Sigmoid colon (tissue), 7 donors: Measurements from ENCODE around the gene NAB2. TPM values are rescaled to one million over a fixed set of nuclear protein-coding genes. Genes with fewer than 3 reads are reported as not detected.

Experiments
- DNase-seq: peaks from one replicate; pipeline ENCODE4 v3.0.0-alpha.2; 2019
- H3K27ac ChIP-seq, 4 donors: fragments of 200-600 bp; sonication (generic); one replicate each; pipeline ENCODE4 v1.5.1; 2016 to 2019; ENCODE audit warnings: mild to moderate bottlenecking in 1 of 4
- H3K27me3 ChIP-seq, 3 donors: fragments of 200-600 bp; sonication (generic); one replicate each; pipeline ENCODE4 v1.5.1; 2019; ENCODE audit warnings: mild to moderate bottlenecking in 1 of 3
- H3K36me3 ChIP-seq, 4 donors: fragments of 200-600 bp; sonication (generic); one replicate each; pipeline ENCODE4 v1.5.1; 2016 to 2019
- H3K4me1 ChIP-seq, 4 donors: fragments of 200-600 bp; sonication (generic); one replicate each; pipeline ENCODE4 v1.5.1; 2017 to 2019
- H3K4me3 ChIP-seq, 4 donors: fragments of 200-600 bp; sonication (generic); one replicate each; pipeline ENCODE4 v1.5.1; 2017 to 2019; ENCODE audit warnings: mild to moderate bottlenecking in 2 of 4, moderate library complexity in 1 of 4
- H3K9me3 ChIP-seq, 4 donors: fragments of 200-600 bp in 3 of 4; sonication (generic) in 3 of 4; one replicate each; pipeline versions ENCODE4 v1.5.1 to v1.6.1; 2013 to 2019
- EP300 ChIP-seq, 4 donors: sonication (generic); formaldehyde crosslinking; IDR thresholded peaks; one replicate each; pipeline ENCODE4 v1.6.1; 2017; ENCODE audit warnings: antibody characterized with exemption in 4 of 4
- POLR2A ChIP-seq, 2 donors: fragments of 450-650 bp; IDR thresholded peaks; one replicate each; pipeline ENCODE4 v1.6.1; 2016; ENCODE audit warnings: antibody characterized with exemption in 2 of 2, mild to moderate bottlenecking in 2 of 2, moderate library complexity in 2 of 2
- POLR2AphosphoS5 ChIP-seq, 4 donors: sonication (generic); formaldehyde crosslinking; IDR thresholded peaks; one replicate each; pipeline ENCODE4 v1.6.1; 2017; ENCODE audit warnings: antibody characterized with exemption in 4 of 4
- WGBS, 2 donors: extraction: QIAGEN DNeasy Blood & Tissue Kit; methylation state at CpG; one replicate each; pipeline ENCODE4 v1.1.7; 2013; 5-methylcytosine and 5-hydroxymethylcytosine counted together
- intact Hi-C: fragments of 100-400 bp; cut with DNase I; formaldehyde crosslinking; loops from one replicate; pipeline ENCODE4 v1.15.1; 2023
- polyA plus RNA-seq, 3 donors: library from polyadenylated mRNA; stranded (reverse); fragments of 200-250 nt; gene quantifications; one replicate each; pipeline ENCODE4 v1.2.3, GENCODE V29; 2013
- total RNA-seq, 4 donors: library from RNA; depleted of rRNA; stranded (reverse); fragments of >200 nt; gene quantifications; one replicate each; pipeline ENCODE4 v1.1.0, GENCODE V29; 2016
- TF ChIP-seq, protein P1 (sequence below), 4 experiments: fragments of 450-650 bp in 3 of 4; fragments of 200-600 bp in 1 of 4; IDR thresholded peaks; one replicate each; pipeline ENCODE4 v1.5.1; 2016 to 2019; ENCODE audit warnings: antibody characterized with exemption in 4 of 4, mild to moderate bottlenecking in 3 of 4, moderate library complexity in 2 of 4
- donor health status: healthy with polysubstance abuse.
- donor health status: Bipolar disorder and iron deficiency.
- donor health status: healthy.

Gene NAB2
- total and polyA plus RNA-seq, 7 donors: 2.5 to 28.9 (median 24.8) TPM

DNA sequence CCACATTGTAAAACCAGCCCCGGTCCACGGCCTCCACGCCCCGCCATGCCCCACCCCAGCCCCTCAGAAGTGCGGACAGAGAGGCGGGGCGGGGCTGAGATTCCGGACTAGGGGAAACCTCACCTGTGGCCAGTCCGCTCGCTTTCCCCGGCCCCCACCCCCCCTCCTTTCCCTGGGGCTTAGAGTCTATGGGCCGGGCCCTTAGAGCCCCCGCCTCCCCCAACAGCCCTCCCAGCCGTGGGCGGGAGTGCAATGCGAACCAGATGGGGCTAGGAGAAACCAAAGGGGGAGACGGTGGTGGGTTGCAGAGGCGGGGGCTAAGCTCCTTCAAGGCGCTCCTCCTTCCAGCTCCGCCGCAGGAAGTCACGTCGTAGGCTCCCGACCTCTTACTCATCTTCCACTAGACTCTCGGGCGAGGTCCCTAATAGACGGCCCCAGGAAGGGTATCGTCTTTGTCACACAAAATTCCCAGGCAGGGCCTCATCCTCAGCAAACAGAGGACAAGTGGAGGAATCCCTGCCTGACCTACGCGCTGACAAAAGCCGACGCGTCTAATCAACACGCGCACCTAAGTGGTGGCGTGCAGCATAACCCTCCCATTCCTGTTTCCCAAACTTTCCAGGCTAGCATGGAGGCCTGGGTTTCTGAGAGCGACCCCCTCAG lies 1.1 kb upstream of the NAB2 start:
- WGBS, 2 donors: 1% methylated on average over 37 of the region's 37 CpGs
- Histone ChIP-seq H3K36me3 (peaks cover 10 to 18% (median 15%) of the 10 kb centered on the region in 4 donors), H3K4me1 (peaks cover 0 to 53% (median 43%) of the 10 kb centered on the region in 4 donors), H3K27me3 (no peaks in the 10 kb centered on the region), H3K27ac (peak overlapping the region; percentile 97 to 100 (median 99)), H3K4me3 (peak overlapping the region; percentile 69 to 96 (median 88)), H3K9me3 (no peaks in the 10 kb centered on the region)
- TF ChIP-seq POLR2A (IDR thresholded peaks at IDR 0.05) (peak in 1 of 2 donors; percentile 46), EP300 (IDR thresholded peaks at IDR 0.05) (no peak), POLR2AphosphoS5 (IDR thresholded peaks at IDR 0.05) (peak; percentile 60 to 71 (median 68))
- intact Hi-C loops: loop anchor here (1.0 to 5.0 kb wide), 3 partner anchors 23 to 523 kb away; partner anchors contain the start of genes ARHGEF25 and STAT6
- DNase-seq: peak; percentile 98

DNA sequence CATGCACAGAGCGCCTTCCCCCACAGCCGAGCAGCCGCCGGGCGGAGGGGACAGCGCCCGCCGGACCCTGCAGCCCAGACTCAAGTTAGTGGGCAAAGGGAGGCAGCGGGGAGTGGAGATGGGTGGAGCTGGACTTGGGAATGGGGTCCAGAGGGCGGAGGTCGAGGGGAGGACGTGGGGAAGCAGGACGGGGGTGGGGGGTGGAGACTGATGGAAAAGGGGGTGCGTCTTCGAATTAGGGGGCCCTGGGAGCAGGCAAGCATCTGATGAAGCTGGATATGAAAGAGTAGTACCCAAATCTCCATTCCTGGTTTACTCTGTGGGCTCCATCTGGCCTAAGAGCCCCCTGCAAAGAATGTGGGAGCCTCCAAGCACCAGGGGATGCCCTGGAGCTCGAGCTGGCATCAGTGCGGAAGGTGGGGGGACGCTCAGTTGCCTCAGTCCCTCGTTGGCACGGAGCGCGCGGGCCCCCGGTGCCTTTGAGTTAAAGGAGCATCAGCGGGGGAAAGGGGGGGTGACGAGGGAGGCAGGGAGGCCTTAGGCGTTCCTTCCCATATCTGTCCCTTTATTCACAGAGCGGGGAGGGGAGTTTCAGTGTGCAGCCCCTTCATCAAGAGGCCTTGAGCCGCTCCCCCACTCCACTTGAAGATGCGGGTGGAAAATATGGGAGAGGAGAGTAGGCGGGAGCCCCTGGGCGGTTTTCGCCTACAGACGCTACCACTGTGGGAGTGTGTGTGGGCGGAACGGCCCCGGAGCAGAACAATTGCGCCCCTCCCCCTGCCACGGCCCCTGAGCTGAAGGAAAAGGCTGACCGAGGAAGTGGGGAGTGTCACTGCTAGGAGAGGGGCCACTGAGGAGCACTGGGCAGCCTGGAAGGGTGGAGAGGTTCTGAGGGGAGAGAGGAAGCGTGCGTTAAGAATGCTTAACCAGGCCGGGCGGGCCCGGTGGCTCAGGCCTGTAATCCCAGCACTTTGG lies 644 bp downstream of the NAB2 start:
- WGBS, 2 donors: 1 to 3% methylated on average over 45 of the region's 45 CpGs
- Histone ChIP-seq H3K36me3 (peaks cover 10 to 30% (median 22%) of the 10 kb centered on the region in 4 donors), H3K27ac (peak overlapping the region; percentile 97 to 100 (median 99)), H3K27me3 (no peaks in the 10 kb centered on the region), H3K4me1 (peaks cover 0 to 71% (median 60%) of the 10 kb centered on the region in 4 donors), H3K4me3 (peak overlapping the region; percentile 75 to 96 (median 88)), H3K9me3 (no peaks in the 10 kb centered on the region)
- intact Hi-C loops: loop anchor here (5.0 kb wide), 1 partner anchor 452 kb away; no protein-coding TSS in a partner anchor
- TF ChIP-seq EP300 (IDR thresholded peaks at IDR 0.05) (no peak), POLR2A (IDR thresholded peaks at IDR 0.05) (peak in 1 of 2 donors; percentile 50), POLR2AphosphoS5 (IDR thresholded peaks at IDR 0.05) (peak in 3 of 4 donors; percentile 32 to 75 (median 60))
- TF ChIP-seq, protein P1, sequence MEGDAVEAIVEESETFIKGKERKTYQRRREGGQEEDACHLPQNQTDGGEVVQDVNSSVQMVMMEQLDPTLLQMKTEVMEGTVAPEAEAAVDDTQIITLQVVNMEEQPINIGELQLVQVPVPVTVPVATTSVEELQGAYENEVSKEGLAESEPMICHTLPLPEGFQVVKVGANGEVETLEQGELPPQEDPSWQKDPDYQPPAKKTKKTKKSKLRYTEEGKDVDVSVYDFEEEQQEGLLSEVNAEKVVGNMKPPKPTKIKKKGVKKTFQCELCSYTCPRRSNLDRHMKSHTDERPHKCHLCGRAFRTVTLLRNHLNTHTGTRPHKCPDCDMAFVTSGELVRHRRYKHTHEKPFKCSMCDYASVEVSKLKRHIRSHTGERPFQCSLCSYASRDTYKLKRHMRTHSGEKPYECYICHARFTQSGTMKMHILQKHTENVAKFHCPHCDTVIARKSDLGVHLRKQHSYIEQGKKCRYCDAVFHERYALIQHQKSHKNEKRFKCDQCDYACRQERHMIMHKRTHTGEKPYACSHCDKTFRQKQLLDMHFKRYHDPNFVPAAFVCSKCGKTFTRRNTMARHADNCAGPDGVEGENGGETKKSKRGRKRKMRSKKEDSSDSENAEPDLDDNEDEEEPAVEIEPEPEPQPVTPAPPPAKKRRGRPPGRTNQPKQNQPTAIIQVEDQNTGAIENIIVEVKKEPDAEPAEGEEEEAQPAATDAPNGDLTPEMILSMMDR (IDR thresholded peaks at IDR 0.05): no peak
- DNase-seq: peak; percentile 92

GRCh38 chr12:57090490-57090889 lies 1.6 kb downstream of the NAB2 start:
- intact Hi-C loops: no loop called here
- Histone ChIP-seq H3K36me3 (peaks cover 11 to 39% (median 27%) of the 10 kb centered on the region in 4 donors), H3K27ac (peak overlapping the region; percentile 97 to 100 (median 99)), H3K9me3 (no peaks in the 10 kb centered on the region), H3K4me3 (peak overlapping the region; percentile 75 to 96 (median 88)), H3K4me1 (peaks cover 0 to 75% (median 65%) of the 10 kb centered on the region in 4 donors), H3K27me3 (no peaks in the 10 kb centered on the region)
- no peak for TF ChIP-seq POLR2AphosphoS5 (IDR thresholded peaks at IDR 0.05)
- TF ChIP-seq EP300 (IDR thresholded peaks at IDR 0.05): no peak
- TF ChIP-seq POLR2A (IDR thresholded peaks at IDR 0.05): no peak
- TF ChIP-seq, protein P1 (IDR thresholded peaks at IDR 0.05): no peak
- DNase-seq: peak; percentile 66
- 73 to 82% methylated on average over 6 of the region's 6 CpGs for WGBS, 2 donors

GRCh38 chr12:57090924-57091637 lies 2.2 kb downstream of the NAB2 start:
- intact Hi-C loops: no loop called here
- peak; percentile 83 for DNase-seq
- H3K36me3 ChIP-seq: peaks cover 16 to 45% (median 32%) of the 10 kb centered on the region in 4 donors
- no peaks in the 10 kb centered on the region for H3K9me3 ChIP-seq
- WGBS, 2 donors: 74 to 82% methylated on average over 22 of the region's 22 CpGs
- TF ChIP-seq POLR2A (IDR thresholded peaks at IDR 0.05) (no peak), EP300 (IDR thresholded peaks at IDR 0.05) (no peak), POLR2AphosphoS5 (IDR thresholded peaks at IDR 0.05) (peak in 2 of 4 donors; percentile 13 to 25)
- H3K4me3 ChIP-seq: peak overlapping the region; percentile 75 to 96 (median 88)
- no peaks in the 10 kb centered on the region for H3K27me3 ChIP-seq
- peak overlapping the region; percentile 97 to 100 (median 99) for H3K27ac ChIP-seq
- peaks cover 0 to 69% (median 62%) of the 10 kb centered on the region in 4 donors for H3K4me1 ChIP-seq
